GM18498 (cell line): Measurements from ENCODE around the gene TFAP2B.

Experiments used
- ATAC-seq: cut with Tn5 transposase; IDR thresholded peaks from one replicate; pipeline ENCODE4 v1.9.1; 2021; ENCODE audit warnings: mild to moderate bottlenecking, moderate library complexity; ENCODE audit not compliant: unreplicated experiment

The TFAP2B gene

GRCh38 chr6:50846852-50847155 lies 28.1 kb downstream of the TFAP2B start:
- ATAC-seq = no peak

- ATAC-seq = no peak
Observed at GRCh38 chr6:50847890-50848594, 29.4 kb downstream of the TFAP2B start.

- ATAC-seq = no peak
Observed at GRCh38 chr6:50848989-50849795, 30.5 kb downstream of the TFAP2B start.

- ATAC-seq = no peak
Observed at GRCh38 chr6:50849796-50850180, 31.1 kb downstream of the TFAP2B start.

- ATAC-seq = no peak
Observed at GRCh38 chr6:50850223-50851048, 31.8 kb downstream of the TFAP2B start.

- no peak for ATAC-seq
Observed at GRCh38 chr6:50851049-50851845, 32.6 kb downstream of the TFAP2B start.

- no peak for ATAC-seq
Observed at GRCh38 chr6:50853939-50854338, 35.3 kb downstream of the TFAP2B start.

- no peak for ATAC-seq
Observed at GRCh38 chr6:50861692-50862091, 43.0 kb downstream of the TFAP2B start.

- no peak for ATAC-seq
Observed at GRCh38 chr6:50862176-50862575, 43.5 kb downstream of the TFAP2B start.

GRCh38 chr6:50864601-50865000 lies 45.9 kb downstream of the TFAP2B start:
- ATAC-seq = no peak

- ATAC-seq = no peak
Observed at GRCh38 chr6:50868466-50868865, 49.8 kb downstream of the TFAP2B start.

- no peak for ATAC-seq
Observed at GRCh38 chr6:50873167-50873566, 54.5 kb downstream of the TFAP2B start.

GRCh38 chr6:50884364-50884763 lies 65.7 kb downstream of the TFAP2B start:
- ATAC-seq = no peak

- ATAC-seq = no peak
Observed at GRCh38 chr6:50887112-50887511, 68.4 kb downstream of the TFAP2B start.

GRCh38 chr6:50889497-50889896 lies 70.8 kb downstream of the TFAP2B start:
- no peak for ATAC-seq

- no peak for ATAC-seq
Observed at GRCh38 chr6:50889935-50890334, 71.3 kb downstream of the TFAP2B start.

GRCh38 chr6:50890579-50890978 lies 71.9 kb downstream of the TFAP2B start:
- ATAC-seq = no peak

GRCh38 chr6:50891290-50891689 lies 72.6 kb downstream of the TFAP2B start:
- ATAC-seq = no peak
